NCI-H2227 (cell line): ENCODE data around the gene DAB1.

Source experiments
- DNase-seq: peaks from one replicate; lab custom pipeline; 2025; ENCODE audit not compliant: unreplicated experiment; lab: John Stamatoyannopoulos, UW

The DAB1 gene

DNA sequence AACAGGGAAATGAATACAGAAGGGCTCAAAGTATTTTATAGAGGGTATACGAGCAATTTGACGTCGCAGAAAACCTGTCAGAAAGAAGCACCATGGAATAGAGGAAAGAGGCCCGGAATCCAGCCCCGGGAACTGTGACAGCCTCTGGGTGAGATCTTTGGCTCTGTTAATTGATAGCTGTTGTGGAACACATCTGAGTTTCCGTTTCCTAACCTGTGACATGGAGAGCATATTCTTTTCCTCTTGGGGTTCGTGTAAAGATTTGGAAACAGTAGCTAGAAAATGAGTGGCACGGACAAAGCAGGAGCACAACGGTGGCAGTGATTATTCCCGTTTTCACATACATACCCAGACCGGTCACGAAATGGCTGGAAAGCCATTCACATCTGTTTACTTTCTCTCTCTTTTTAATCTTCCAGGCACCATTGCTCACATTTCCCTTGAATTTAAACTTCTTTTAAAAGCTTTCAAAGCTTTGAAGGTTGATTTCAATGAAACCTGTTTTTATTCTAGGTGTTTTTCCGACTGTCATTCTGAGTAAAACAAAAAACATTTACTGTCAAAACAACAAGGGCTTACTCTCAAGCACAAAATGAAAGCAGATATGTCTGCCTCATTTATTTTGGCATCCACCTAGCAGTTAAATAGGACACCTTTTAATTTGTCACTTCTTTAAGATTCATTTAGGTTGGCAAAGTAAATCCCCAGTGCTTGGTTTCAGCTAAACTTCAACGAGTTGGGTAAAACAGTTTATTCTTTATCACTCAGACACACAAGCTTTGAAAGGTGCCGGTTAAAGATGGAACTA, 431.3 kb downstream of the DAB1 start:
- no peak for DNase-seq

DNA sequence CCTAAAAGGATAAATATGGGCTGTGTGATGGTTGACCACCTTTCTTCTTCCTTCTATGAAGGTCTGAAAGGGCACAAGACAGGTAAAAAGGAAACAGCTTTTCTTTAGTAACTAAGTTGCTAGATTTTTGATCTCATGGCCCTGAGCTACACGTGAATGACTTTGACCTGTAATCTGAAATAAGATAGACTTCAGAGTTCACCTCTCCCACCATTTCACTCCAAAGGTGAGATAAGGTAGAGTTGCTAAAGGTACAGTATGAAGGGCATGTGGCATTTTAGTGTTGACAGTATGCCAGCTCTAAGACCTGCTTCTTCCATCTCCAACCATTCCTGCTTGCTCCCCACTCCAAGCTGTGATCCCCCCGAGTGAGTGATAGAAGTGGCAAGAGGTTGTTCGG, 432.3 kb downstream of the DAB1 start:
- no peak for DNase-seq

DNA sequence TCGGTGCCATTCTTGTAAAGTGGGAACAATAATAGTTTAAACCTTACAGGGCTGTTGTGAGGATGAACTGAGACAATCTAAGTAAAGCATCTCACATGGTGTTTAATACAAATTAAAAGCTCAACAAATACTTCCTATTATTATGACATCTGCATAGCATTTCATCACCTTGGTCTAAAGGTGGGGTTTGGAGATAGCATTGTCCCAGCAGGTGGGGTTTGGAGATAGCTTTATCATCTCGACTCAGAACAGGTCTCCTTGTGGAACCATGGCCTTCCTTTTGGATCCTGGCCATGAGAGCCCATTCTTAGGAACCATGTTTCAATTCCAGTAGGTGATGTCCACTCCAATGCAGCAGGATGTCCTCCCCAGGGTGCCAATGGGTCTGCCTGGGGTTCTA, 437.5 kb downstream of the DAB1 start:
- DNase-seq: no peak

DNA sequence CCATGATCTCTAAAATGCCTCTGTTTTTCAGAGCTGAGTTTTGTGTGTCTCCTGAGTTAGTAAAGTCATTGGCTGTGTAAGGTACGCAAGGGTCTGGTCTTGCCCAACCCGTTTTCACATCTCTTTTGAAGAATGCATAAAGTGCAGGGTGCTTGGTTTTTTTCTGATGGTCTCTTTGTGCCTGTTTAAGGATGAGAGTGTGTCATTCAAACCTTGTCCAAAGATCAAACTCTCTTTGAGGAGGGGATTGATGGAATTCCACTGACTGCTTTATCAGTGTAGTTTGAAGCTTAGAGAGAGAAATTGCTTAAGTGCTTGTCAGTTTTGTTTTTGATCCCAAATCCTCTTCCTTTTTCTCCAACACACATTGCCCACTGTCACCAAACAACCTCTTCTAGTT, 438.0 kb downstream of the DAB1 start:
- no peak for DNase-seq

DNA sequence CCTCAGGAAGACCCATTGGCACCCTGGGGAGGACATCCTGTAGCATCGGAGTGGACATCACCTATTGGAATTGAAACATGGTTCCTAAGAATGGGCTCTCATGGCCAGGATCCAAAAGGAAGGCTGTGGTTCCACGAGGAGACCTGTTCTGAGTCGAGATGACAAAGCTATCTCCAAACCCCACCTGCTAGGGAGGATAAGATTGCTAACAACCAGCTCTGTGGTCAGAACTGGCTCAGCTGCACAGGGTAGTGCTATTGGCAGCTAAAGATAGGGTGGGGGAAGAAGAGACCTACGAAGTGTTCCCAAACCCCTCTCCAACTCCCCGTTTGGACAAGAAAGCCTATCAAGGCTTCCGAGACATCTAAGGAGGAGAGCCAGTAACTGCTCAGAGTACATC, 440.4 kb downstream of the DAB1 start:
- DNase-seq: no peak

DNA sequence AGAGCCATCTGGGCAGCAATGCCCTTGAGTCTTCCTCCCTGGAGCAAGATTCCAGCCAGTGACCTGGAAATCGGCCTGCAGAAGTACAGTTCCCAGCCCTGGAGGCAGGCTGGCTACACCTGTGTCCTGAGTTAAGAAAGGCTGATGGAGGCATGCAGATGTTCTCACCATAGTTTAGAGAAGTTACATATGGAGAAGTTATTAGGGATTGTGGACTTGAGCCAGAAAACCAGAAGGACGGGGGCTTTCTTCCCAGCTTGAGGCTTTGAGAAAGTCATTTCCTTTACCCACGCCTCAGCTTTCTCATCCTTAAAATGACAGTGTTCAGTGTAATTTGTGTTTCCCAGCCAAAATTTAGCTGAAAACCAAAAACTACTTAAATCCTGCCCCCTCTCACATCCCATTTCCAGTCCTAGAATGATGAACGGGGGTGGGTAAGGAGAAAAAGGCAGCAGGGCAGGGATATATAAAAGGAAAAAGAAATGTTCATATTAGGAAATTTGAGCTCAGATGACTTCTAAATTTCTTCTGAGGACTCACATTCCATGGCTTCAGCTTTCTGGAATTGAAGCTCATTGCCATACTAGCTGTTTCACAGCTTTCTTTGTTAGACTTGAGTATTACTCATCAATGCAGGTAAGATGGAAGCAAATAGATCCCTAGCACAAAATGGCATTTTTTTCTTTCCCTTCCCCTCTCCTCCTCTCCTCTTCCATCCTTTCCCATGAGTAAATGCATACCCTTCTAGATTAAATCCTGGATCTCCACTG, 443.7 kb downstream of the DAB1 start:
- no peak for DNase-seq

DNA sequence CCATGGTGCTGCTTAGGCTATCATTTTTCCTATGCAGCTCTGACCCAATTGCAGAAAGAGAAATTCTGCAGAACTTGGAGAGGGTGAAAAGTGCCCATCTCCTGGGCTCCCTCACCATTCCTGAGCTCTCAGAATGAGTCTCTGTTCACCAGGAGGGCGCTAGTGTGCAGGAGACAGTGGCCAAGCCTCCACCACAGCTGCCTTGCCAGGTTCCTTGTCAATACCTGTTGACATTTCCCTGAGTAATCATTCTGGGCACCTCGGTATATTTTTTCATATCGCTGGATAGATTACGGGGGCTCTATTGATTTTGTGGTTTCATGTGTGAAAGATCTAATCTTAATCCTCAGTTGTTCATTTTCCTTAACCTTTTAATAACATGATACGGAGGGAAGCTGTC, 445.0 kb downstream of the DAB1 start:
- no peak for DNase-seq

DNA sequence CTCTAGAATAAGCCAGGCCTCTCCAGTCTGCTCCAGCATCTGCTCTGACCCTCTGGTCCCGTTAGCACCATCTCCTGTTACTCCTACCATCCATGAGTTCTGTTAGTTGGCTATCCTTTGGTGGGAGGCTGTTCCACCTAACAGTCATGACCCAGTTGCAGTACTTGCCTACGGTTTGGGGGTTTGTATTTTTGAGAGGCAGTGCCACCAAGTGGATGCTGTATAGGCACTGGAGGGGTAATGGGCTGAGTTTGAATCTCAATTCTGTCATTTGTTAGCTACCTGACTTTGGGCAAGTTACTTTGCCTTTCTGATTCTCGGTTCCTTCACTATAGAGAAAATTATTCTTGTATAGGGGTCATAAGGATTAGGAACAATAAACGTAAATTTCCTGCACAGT, 445.9 kb downstream of the DAB1 start:
- DNase-seq: no peak

DNA sequence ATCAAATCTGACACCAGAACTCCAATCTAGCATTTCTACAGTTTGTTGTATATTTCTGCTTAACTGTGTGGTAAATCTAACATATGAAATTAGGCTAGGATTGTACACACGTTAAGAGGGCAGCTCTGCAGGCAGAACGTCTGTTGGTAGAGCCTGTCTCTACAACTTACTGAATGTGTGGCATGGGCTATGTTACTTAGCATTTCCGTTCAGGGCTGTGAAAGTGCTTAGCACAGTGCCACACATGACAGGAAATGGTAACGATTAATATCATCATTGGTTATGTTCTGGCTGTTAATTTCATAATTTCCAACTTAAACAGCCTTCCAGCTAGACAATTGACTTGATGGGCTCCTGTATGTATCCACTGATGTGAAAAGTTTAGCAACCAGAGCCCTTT, 448.4 kb downstream of the DAB1 start:
- DNase-seq: no peak

DNA sequence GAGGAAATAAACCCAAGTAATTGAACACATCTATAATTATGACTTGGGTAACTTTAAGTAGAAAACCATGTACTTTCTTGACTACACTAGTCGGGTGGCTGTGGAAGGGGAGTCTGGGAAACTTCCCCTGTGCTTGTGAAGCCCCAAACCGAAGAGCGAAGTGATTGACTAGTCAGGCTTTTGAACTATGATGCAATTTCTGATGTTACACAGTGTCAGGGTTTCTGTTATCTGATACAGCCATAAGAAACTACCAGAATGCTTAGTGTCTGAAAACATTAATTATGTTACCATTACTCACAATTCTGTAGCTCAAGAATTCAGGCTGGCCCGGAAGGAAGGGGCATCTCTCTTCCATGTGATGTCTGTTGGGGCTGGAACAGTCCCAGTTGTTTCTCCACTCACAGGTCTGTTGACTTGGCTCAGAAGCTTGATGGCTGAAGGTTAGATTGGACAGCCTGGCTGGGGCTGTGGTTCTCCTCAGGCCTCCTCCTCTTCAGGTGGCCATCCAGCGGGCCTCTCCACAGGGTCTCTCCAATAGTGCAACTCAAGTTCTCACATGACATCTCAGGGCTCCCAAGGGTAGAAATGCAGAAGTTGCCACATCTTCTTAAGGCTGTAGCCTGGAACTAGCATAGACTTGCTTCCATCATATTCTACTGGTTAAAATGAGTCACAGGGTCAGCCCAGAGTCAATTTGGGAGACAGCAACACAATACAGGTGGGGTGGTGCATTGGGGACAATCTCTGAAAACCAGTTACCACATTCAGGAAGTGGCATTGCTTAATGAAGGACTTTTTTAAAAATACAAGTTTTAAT, 449.7 kb downstream of the DAB1 start:
- no peak for DNase-seq

DNA sequence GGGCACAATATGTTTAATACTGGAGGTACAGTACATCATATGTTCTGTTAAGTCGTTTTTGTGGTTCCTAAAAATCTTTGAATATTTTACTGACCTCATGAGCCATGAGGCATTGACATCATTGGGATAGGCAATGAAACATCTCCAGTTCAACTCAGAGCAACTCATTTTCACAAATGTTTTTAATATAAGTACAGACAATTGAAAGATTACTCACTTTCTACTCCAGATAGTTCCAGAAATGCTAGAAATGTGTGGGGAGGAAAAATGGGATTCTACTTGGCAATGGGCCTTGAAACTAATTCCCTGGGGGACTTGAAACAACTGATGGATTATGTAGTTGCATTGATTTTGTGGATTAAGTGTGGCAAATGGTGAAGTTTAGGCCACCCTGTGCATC, 450.9 kb downstream of the DAB1 start:
- no peak for DNase-seq

DNA sequence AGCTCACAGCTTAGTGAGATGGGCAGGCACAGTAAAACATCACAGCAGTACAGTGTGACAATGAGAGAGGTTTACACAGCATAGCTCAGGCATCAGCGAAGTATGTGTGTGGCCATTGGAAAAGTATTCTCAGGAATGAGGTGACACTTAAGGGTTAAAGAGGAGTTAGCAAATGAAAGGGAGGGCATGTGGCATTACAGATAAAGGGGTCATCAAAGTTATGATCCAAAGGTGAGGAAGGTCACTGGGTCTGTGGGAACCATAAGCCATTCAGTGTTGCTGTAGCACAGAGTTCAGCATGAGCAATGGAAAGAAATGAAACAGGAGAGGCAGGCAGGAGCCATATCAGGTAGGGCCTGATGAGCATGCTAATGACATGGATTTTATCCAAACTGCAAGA, 453.6 kb downstream of the DAB1 start:
- DNase-seq: no peak

DNA sequence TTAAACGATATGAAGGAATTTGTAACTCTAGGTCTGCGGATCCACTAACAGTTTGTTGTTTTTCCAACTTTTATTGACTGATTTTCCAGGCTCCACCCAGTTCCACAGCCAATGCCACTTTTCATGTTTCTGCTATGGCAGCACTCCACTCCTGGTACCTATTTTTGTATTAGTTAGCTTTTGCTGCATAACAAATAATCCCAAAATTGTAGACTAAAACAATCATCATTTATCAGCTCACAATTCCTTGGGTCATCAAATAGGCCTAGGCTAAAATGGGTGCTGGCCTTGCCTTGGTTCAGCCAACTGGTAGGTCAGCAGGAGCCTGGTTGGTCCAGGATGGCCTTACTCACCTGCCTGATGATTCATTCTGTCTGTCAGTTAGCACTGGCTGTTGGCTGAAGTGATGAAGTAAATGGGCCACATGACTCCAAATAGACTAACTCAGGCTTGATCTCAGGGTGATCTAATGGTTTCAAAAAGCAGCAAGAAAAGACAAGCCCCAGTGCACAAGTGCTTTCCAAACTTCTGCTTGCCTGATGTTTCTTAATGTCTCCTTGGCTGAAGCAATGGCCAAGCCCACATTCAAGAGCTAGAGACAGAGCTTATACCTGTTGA, 454.9 kb downstream of the DAB1 start:
- DNase-seq: no peak

DNA sequence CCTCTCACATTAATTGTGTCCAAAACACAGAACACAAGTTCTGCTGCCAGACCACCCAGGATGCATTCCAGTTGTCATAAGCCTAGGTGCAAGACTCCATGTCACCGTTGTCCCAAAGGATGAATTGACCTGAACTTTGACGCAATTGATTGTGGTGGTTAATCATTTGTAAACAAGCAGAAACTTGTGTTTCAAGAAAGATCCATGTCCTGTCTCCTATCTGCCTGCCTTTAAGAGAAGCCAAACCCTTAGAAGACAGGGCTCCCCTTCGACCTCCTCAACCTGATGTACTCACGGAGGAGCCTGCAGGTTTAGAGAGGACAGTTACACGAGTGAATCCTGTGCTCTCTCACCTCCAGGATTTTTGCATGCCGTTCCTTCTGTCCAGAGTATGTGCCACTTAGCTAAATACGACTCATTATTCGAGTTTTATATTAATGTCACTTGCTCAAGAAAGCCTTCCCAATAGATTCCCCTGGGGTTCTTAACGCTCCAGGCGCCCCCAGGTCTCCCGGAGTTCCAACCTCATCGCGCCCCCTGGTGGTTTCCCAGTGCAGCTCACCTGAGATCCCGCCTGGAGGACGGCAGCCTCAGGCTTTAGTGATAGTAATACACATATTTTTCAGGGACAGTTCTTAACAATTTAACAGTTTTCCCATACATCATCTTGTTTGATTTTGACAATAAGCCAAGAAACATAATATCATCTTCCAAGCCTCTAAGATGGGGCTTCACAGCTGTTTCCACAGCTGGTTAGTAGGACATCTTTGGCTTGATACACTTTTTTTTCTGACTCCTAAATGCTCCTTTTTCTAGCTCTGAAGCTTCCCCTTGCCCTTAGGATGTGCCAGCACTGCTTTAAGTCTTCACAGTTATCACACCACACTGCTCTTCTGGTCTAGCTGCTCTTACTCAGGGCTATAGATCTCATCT, 455.7 kb downstream of the DAB1 start:
- DNase-seq: no peak

DNA sequence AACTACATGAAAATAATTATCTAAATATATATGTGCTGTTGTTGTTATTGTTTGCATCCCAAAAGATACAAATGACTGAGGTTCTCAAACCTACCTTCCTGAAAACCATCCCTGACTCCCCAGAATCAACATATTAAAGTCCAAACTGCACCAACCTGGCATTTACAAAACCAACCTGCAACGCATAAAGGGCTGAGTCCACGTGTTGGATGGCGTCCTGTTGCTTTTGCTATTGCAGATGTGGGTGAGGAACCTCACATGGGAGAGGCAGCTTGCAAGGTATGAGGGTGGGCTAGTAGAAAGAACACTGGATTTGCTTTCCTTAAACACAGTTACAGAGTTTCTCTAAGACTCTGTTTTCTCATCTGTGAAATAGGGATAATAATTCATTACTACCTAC, 456.5 kb downstream of the DAB1 start:
- DNase-seq: no peak

DNA sequence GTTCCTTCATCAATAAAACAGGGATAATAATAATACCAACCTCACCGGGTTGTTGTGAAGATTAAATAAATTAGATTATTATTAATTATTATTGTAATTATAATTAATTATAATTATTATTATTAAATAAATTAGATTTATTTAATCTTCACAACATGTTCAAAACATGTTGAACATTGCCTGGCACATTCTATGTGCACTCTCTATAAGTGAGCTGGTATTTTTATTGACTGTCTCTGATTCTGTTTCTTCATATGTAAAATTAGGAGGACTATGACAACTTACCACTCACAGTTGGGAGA, 457.2 kb downstream of the DAB1 start:
- no peak for DNase-seq

DNA sequence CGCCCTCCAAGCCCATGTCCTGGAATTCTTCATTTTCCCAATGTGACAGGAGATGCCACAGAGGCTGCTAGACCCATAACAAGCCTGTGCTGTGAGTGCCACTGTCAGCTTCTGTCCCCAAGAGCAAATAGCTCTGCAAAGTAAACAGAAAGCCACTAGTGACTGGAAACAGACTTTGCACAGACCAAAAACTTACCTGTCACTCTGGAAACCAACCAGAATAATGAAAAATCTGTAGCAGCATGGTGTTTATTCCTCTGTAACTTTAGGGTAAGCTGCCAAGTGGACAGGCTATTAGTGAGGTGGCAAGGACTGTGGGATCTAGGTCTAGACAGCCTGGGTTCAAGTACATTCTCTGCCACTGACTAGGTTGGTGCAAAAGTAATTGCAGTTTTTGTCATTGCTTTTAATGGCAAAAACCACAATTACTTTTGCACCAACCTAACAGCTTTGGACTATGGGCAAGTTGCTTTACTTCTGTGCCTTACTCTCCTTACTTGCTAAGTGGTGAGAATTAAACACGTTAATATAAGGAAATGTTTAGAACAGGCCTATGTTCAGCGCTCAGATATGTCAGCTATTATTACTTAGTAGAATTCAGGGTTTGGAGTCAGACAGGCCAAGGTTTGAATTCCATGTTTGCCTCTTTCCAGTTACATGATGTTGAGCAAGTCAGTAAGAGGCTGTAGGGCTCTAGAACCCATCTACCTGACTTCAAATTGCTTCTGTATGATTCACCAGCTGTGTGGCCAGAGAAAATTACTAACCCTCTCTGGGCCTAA, 457.8 kb downstream of the DAB1 start, which contains the start of gene C8B:
TSS of gene C8B (minus strand) at position 100 of the 782 bp plus-strand sequence. CDS start at position 33, 67 bp downstream.
- no peak for DNase-seq

DNA sequence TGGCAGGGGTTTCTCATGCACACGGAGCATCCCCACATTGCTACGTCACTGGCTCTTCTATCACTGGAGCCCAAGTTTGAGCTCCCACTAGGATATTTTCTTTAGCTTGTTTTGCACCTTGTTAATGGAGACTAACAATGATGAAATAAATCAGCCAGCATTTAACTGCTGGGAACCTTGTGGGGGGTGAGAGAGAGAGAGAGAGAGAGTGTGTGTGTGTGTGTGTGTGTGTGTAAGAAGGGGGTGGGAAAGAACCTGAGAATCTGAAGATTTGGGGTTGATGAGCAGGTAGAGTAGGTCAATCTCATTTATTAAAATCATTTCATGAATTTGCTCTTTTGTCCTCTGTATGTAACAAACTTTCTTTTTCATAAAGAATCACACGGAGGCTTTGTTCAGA, 458.7 kb downstream of the DAB1 start:
- DNase-seq: no peak

DNA sequence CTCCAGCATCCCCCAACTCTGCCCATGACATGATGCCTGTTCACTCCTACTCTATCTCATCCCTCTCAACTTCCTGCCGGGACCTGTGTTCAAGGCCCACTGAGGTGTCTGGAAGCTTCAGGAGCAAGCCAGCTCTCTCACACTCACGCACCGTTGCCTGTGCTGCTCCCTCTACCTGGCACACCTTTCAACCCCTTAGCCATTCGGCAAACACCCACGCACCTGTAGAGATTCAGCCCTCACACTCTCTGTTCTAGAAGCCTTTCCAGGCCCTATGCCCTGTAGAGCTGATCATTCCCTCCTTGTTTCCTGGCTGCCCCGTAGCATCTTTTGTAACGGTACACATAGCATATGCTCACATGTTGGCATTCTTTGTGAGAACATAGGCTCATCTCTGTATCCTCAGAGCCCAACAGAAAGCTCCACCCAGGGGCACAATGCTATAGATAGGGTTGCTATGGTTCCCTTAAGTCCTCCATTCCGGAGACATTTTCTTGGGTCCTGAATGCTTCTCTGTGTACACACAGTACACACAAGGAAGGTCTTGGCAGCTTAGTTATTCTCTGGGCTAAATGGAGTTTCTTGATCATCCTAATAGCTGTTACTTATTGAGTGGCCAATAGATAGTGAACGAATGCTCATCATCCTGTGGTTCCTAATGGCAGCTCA, 459.4 kb downstream of the DAB1 start:
- no peak for DNase-seq
